PFSK-1 (cell line): ENCODE results near the gene DENND6A.

ENCODE experiments used
- FOXP2 ChIP-seq: optimal IDR thresholded peaks from 2 replicates; pipeline ENCODE3; 2011; ENCODE audit warnings: borderline replicate concordance, control low read depth, inconsistent platforms; ENCODE audit not compliant: insufficient read depth; ENCODE audit errors: extremely low read length, extremely low read depth
- POLR2AphosphoS5 ChIP-seq: IDR thresholded peaks from 2 replicates; pipeline ENCODE4 v1.6.1; 2012; ENCODE audit warnings: low read depth, mild to moderate bottlenecking, control low read depth, low read length, moderate library complexity
- SIN3A ChIP-seq: IDR thresholded peaks from 2 replicates; pipeline ENCODE4 v1.6.1; 2012; ENCODE audit warnings: mild to moderate bottlenecking, low read length, moderate library complexity, borderline replicate concordance; ENCODE audit not compliant: insufficient read depth
- TAF1 ChIP-seq: IDR thresholded peaks from 2 replicates; pipeline ENCODE4 v1.6.1; 2012; ENCODE audit warnings: low read length, control low read depth, borderline replicate concordance; ENCODE audit not compliant: insufficient read depth
- TF ChIP-seq, protein P1 (sequence below), 2 experiments: IDR thresholded peaks; 2 replicates each; pipeline versions ENCODE4 v1.6.1 to v1.8.0; 2011 to 2012; ENCODE audit warnings: low read depth in 2 of 2, low read length in 2 of 2, control low read depth in 1 of 2, inconsistent platforms in 1 of 2, mild to moderate bottlenecking in 1 of 2, moderate library complexity in 1 of 2; ENCODE audit not compliant: insufficient read depth in 1 of 2

DENND6A gene

DNA sequence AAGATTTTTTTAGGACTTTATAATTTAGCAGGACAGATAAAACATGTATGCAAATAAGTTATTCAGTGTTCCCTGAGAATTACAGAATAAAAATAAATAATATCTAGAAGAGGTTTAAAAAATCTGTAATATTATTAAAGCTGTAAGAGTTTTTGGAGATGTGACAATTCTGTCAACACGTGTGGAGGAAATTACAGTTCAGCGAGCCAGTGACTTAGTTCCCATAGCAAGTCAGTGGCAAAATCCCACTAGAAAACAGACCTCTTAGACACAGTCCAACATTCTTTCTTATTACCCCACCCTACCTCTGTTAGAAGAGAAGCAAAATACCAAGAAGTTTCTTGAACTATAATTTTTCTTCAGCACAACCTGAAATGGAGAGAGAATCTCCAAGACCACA lies 16.2 kb upstream of the DENND6A start:
- TF ChIP-seq POLR2AphosphoS5 = no peak
- TF ChIP-seq, protein P1, sequence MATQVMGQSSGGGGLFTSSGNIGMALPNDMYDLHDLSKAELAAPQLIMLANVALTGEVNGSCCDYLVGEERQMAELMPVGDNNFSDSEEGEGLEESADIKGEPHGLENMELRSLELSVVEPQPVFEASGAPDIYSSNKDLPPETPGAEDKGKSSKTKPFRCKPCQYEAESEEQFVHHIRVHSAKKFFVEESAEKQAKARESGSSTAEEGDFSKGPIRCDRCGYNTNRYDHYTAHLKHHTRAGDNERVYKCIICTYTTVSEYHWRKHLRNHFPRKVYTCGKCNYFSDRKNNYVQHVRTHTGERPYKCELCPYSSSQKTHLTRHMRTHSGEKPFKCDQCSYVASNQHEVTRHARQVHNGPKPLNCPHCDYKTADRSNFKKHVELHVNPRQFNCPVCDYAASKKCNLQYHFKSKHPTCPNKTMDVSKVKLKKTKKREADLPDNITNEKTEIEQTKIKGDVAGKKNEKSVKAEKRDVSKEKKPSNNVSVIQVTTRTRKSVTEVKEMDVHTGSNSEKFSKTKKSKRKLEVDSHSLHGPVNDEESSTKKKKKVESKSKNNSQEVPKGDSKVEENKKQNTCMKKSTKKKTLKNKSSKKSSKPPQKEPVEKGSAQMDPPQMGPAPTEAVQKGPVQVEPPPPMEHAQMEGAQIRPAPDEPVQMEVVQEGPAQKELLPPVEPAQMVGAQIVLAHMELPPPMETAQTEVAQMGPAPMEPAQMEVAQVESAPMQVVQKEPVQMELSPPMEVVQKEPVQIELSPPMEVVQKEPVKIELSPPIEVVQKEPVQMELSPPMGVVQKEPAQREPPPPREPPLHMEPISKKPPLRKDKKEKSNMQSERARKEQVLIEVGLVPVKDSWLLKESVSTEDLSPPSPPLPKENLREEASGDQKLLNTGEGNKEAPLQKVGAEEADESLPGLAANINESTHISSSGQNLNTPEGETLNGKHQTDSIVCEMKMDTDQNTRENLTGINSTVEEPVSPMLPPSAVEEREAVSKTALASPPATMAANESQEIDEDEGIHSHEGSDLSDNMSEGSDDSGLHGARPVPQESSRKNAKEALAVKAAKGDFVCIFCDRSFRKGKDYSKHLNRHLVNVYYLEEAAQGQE (IDR thresholded peaks at IDR 0.05; ENCODE audit: insufficient read depth in 1 of 2, low read depth in 2 of 2, low read length in 2 of 2) = no peak
- no peak for TF ChIP-seq FOXP2
- TF ChIP-seq TAF1 = no peak
- no peak for TF ChIP-seq SIN3A

DNA sequence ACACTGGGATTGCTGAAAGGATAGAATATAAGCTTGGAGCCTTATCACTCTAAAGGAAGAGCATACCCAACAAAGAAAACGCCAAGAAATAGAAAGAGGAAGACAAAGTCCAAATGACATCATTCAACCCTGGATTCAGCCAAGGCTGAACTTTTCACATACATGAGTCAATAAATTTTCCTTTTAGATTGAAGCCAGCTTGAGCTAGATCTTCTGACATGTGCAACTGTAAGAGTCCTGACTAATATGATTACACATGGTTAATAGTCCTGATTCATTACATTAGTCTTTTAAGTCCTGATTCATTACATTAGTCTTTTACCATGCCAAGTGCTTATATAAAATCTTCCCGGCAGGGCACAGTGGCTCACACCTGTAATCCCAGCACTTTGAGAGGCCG lies 13.6 kb upstream of the DENND6A start:
- TF ChIP-seq TAF1 (no peak), FOXP2 (no peak), SIN3A (no peak), POLR2AphosphoS5 (no peak)
- TF ChIP-seq, protein P1 (IDR thresholded peaks at IDR 0.05; ENCODE audit: insufficient read depth in 1 of 2, low read depth in 2 of 2, low read length in 2 of 2) = no peak

DNA sequence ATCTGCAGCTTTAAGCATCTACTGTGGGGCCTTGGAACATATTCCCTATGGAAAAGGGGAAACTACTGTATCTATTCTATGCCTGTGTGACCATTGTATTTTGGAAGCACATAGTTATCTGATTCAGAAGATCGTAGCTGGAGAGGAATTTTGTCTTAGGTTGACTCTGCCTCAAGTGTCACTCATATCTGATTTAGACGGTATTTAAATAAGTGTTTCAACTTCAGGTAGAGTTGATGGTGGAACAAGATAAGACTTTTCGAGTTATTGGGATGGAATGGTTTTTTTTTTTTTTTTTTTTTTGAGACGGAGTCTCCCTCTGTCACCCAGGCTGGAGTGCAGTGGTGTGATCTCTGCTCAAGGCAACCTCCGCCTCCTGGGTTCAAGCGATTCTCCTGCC lies 8.9 kb upstream of the DENND6A start:
- TF ChIP-seq FOXP2 = no peak
- TF ChIP-seq TAF1 = no peak
- TF ChIP-seq SIN3A = no peak
- TF ChIP-seq, protein P1 (IDR thresholded peaks at IDR 0.05; ENCODE audit: insufficient read depth in 1 of 2, low read depth in 2 of 2, low read length in 2 of 2) = no peak
- TF ChIP-seq POLR2AphosphoS5 = no peak

DNA sequence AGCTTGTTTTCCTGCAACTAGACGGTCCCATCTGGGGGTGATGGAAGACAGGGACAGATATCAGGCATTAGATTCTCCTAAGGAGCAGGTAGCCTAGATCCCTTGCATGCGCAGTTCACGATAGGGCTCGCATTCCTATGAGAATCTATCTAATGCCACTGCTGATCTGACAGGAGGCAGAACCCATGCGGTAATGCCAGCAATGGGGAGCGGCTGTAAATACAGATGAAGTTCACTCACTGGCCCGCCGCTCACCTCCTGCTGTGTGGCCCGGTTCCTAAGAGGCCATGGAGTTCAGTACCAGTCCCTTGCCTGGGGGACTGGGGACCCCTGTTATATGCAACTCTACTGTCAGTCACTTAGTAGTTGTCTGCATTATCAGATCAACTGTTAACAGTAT lies 7.9 kb upstream of the DENND6A start:
- TF ChIP-seq TAF1 = no peak
- TF ChIP-seq, protein P1 (IDR thresholded peaks at IDR 0.05; ENCODE audit: insufficient read depth in 1 of 2, low read depth in 2 of 2, low read length in 2 of 2) = no peak
- no peak for TF ChIP-seq SIN3A
- TF ChIP-seq POLR2AphosphoS5 = no peak
- no peak for TF ChIP-seq FOXP2

DNA sequence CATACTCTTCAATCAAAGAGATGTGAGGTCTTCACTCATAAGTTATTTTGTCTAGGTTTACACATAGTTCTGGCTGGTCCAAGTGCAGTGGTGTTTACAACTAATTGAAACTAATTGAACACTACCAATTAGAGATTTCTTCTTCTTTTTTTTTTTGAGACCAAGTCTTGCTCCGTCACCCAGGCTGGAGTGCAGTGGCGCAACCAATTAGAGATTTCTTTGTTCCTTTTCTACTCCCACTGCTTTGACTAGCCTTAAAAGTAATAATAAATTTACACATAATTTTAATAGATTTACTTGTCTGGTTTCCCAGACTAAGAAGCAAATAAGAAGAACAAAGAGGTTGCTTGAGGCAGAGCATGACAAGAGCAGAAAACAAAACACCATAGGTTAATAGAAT lies 6.7 kb upstream of the DENND6A start:
- TF ChIP-seq SIN3A (no peak), POLR2AphosphoS5 (no peak), FOXP2 (no peak)
- TF ChIP-seq, protein P1 (IDR thresholded peaks at IDR 0.05; ENCODE audit: insufficient read depth in 1 of 2, low read depth in 2 of 2, low read length in 2 of 2) = no peak
